Endodermal cell (in vitro differentiated cells): Measurements from ENCODE around the gene PMEPA1. TPM values are rescaled to one million over a fixed set of nuclear protein-coding genes. Genes with fewer than 3 reads are reported as not detected.

Source experiments
- DNase-seq: peaks from one replicate; pipeline ENCODE4 v3.0.0-alpha.2; 2017
- H3K27ac ChIP-seq: 2 replicates; pipeline ENCODE4 v1.5.1; 2013; ENCODE audit warnings: mild to moderate bottlenecking, low read depth, low read length, moderate library complexity
- H3K27me3 ChIP-seq: 2 replicates; pipeline ENCODE4 v1.6.1; 2013; ENCODE audit warnings: mild to moderate bottlenecking, low read length, moderate library complexity; ENCODE audit not compliant: insufficient read depth, control insufficient read depth, poor library complexity, severe bottlenecking
- H3K36me3 ChIP-seq: 2 replicates; pipeline ENCODE4 v1.7.0; 2013; ENCODE audit warnings: mild to moderate bottlenecking, low read length, moderate library complexity; ENCODE audit not compliant: control insufficient read depth, insufficient read depth
- H3K4me1 ChIP-seq: one replicate; pipeline ENCODE4 v1.7.0; 2013; ENCODE audit warnings: low read length; ENCODE audit not compliant: control insufficient read depth, insufficient read depth
- H3K4me3 ChIP-seq: 2 replicates; pipeline ENCODE4 v1.5.1; 2013; ENCODE audit warnings: mild to moderate bottlenecking, low read length, moderate library complexity
- H3K9ac ChIP-seq: 2 replicates; pipeline ENCODE4 v1.6.1; 2013; ENCODE audit warnings: mild to moderate bottlenecking, low read length, moderate library complexity; ENCODE audit not compliant: poor library complexity, severe bottlenecking; ENCODE audit errors: extremely low read depth
- H3K9me3 ChIP-seq: 2 replicates; pipeline ENCODE4 v1.6.1; 2013; ENCODE audit warnings: mild to moderate bottlenecking, low read length, moderate library complexity; ENCODE audit not compliant: control insufficient read depth
- H3K27ac Mint-ChIP-seq: 2 replicates; pipeline ENCODE4 v1.8.0; 2020; ENCODE audit warnings: mixed read lengths
- H3K27me3 Mint-ChIP-seq: 2 replicates; pipeline ENCODE4 v1.8.0; 2021; ENCODE audit warnings: mild to moderate bottlenecking, mixed read lengths; ENCODE audit not compliant: insufficient read depth
- H3K36me3 Mint-ChIP-seq: 2 replicates; pipeline ENCODE4 v1.8.0; 2020; ENCODE audit warnings: low read depth, mixed read lengths
- H3K4me1 Mint-ChIP-seq: 2 replicates; pipeline ENCODE4 v1.8.0; 2020; ENCODE audit warnings: mixed read lengths
- H3K4me3 Mint-ChIP-seq: 2 replicates; pipeline ENCODE4 v1.8.0; 2020; ENCODE audit warnings: mild to moderate bottlenecking, moderate library complexity, mixed read lengths
- H3K9me3 Mint-ChIP-seq: 2 replicates; pipeline ENCODE4 v1.8.0; 2020; ENCODE audit warnings: mild to moderate bottlenecking, mixed read lengths
- WGBS, 2 experiments: methylation state at CpG; one replicate each; pipeline versions ENCODE4 v1.1.5 to v1.1.7; 2013; ENCODE audit warnings: missing lambda C conversion rate in 2 of 2, mixed read lengths in 1 of 2; ENCODE audit not compliant: insufficient coverage in 1 of 2, insufficient read length in 1 of 2; 5-methylcytosine and 5-hydroxymethylcytosine counted together
- total RNA-seq, 2 donors: library from RNA; stranded (reverse); fragmentation: NEBNext Ultra II Directional in 1 of 2; extraction: Animal tissue kit (Norgen Biotek cat#: 25700) in 1 of 2; gene quantifications; 2 replicates in 1 of 2; 3 replicates in 1 of 2; pipeline ENCODE4 v1.2.1, GENCODE V29; 2021
- TF ChIP-seq, protein P1 (sequence below): fragments of 200-600 bp; sonication (generic); conservative IDR thresholded peaks from 2 replicates; pipeline ENCODE4 v1.5.0; 2021; ENCODE audit warnings: antibody characterized with exemption, mild to moderate bottlenecking

PMEPA1 gene
- total RNA-seq, 2 donors from 2014 or later: 18.8 to 37.4 TPM

DNA sequence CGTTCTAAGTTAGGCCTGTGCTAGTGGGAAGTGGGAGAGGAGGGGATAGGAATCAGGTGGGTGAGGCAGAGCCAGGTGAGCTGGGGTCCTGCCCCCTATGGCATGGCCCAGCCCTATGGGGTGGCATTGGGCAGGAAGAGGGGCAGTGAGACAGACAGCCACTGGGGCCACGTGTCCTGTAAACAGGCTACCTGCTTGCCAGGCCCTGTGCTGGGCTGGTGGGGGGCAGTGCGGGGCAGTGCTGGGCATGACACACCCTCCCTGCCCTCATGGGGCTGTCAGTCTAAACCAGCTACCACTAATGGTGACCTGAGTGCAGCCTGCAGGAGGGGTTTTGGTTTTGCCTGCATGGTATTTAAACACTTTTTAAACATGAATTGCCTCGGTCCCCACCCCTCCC is 10.1 kb upstream of the PMEPA1 start:
- Histone ChIP-seq H3K4me3 (no peak overlapping the region), H3K9me3 (no peaks in the 10 kb centered on the region), H3K9ac (no peak overlapping the region), H3K36me3 (no peaks in the 10 kb centered on the region), H3K27me3 (no peaks in the 10 kb centered on the region), H3K27ac (no peak overlapping the region), H3K4me1 (peaks cover 2% of the 10 kb centered on the region)
- H3K4me3 Mint-ChIP-seq: no peak overlapping the region
- TF ChIP-seq, protein P1, sequence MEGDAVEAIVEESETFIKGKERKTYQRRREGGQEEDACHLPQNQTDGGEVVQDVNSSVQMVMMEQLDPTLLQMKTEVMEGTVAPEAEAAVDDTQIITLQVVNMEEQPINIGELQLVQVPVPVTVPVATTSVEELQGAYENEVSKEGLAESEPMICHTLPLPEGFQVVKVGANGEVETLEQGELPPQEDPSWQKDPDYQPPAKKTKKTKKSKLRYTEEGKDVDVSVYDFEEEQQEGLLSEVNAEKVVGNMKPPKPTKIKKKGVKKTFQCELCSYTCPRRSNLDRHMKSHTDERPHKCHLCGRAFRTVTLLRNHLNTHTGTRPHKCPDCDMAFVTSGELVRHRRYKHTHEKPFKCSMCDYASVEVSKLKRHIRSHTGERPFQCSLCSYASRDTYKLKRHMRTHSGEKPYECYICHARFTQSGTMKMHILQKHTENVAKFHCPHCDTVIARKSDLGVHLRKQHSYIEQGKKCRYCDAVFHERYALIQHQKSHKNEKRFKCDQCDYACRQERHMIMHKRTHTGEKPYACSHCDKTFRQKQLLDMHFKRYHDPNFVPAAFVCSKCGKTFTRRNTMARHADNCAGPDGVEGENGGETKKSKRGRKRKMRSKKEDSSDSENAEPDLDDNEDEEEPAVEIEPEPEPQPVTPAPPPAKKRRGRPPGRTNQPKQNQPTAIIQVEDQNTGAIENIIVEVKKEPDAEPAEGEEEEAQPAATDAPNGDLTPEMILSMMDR: no peak
- peaks cover 4% of the 10 kb centered on the region for H3K27me3 Mint-ChIP-seq
- DNase-seq: no peak
- H3K9me3 Mint-ChIP-seq: no peaks in the 10 kb centered on the region
- H3K36me3 Mint-ChIP-seq: no peaks in the 10 kb centered on the region
- H3K4me1 Mint-ChIP-seq: peaks cover 20% of the 10 kb centered on the region
- 89 to 100% methylated on average over 1 to 4 of the region's 4 CpGs for WGBS, 2 experiments
- no peak overlapping the region for H3K27ac Mint-ChIP-seq

DNA sequence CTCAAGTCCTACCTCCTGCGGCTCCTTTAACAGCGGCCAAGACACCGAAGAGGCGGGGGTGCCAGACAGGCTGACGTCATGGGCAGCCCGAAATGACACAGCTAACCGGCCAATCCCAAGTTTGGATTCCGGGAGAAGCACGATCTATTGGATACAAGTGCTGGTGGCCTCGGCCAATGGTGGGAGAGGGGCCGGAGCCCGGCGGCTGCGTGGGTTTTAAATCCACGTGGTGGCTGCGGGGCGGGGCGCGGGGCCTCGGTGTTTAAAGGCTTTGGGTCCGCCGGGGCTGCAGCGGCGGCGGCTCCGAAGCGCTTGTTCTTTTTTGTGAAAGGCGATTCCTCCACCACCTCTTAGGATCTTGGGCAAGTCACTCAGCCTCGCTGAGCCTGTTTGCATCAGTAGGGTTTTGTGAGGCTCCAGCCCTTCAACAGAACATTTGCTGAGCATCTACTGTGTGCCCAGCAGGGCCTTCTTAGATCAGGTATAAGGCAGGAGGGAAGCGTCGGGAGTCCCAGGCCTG is 8.7 kb upstream of the PMEPA1 start:
- Histone ChIP-seq H3K9me3 (no peaks in the 10 kb centered on the region), H3K4me1 (peaks cover 2% of the 10 kb centered on the region), H3K27ac (peak overlapping the region; percentile 55), H3K36me3 (no peaks in the 10 kb centered on the region), H3K4me3 (peak overlapping the region; percentile 68), H3K27me3 (no peaks in the 10 kb centered on the region), H3K9ac (peak overlapping the region; percentile 29)
- peaks cover 21% of the 10 kb centered on the region for H3K4me1 Mint-ChIP-seq
- peak overlapping the region; percentile 43 for H3K4me3 Mint-ChIP-seq
- no peaks in the 10 kb centered on the region for H3K36me3 Mint-ChIP-seq
- DNase-seq: peak; percentile 98
- WGBS, 2 experiments: 5 to 12% methylated on average over 7 to 31 of the region's 31 CpGs
- TF ChIP-seq, protein P1: no peak
- no peaks in the 10 kb centered on the region for H3K9me3 Mint-ChIP-seq
- H3K27ac Mint-ChIP-seq: no peak overlapping the region
- H3K27me3 Mint-ChIP-seq: peaks cover 3% of the 10 kb centered on the region

DNA sequence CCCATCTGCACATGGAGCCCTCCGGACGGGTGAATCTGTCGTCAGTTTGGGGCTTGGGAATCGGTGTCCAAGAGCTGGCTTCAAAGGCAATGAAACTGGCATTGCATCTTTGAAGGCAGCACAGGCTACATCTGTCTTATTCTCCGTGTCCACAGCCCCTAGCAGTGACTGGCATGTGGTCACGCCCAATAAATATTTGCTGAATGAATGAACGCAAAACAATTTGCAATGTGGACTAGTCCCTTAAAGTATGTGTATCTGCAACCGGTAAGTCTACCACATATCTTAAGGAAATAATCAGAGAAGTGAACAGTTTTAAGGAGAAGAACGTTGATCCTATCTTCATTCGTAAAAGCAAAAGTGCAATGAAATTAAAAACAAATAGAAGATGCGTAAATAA is 8.0 kb upstream of the PMEPA1 start:
- Histone ChIP-seq H3K4me1 (no peaks in the 10 kb centered on the region), H3K27me3 (no peaks in the 10 kb centered on the region), H3K27ac (peak overlapping the region; percentile 3), H3K9ac (no peak overlapping the region), H3K36me3 (no peaks in the 10 kb centered on the region), H3K9me3 (no peaks in the 10 kb centered on the region), H3K4me3 (no peak overlapping the region)
- H3K9me3 Mint-ChIP-seq: no peaks in the 10 kb centered on the region
- WGBS, 2 experiments: 82 to 94% methylated on average over 10 to 11 of the region's 11 CpGs
- H3K36me3 Mint-ChIP-seq: no peaks in the 10 kb centered on the region
- H3K4me1 Mint-ChIP-seq: peaks cover 23% of the 10 kb centered on the region
- TF ChIP-seq, protein P1: no peak
- H3K27me3 Mint-ChIP-seq: peaks cover 2% of the 10 kb centered on the region
- DNase-seq: no peak
- H3K4me3 Mint-ChIP-seq: no peak overlapping the region
- H3K27ac Mint-ChIP-seq: peak overlapping the region; percentile 5
